Naive thymus-derived CD4-positive, alpha-beta T cell (primary cell): ENCODE measurements around the gene PRAMEF1. TPM values are rescaled to one million over a fixed set of nuclear protein-coding genes. Genes with fewer than 3 reads are reported as not detected.
"Not testable (repeated sequence)": the region's sequence is repeated elsewhere in the genome, so short reads cannot be mapped to it uniquely, and the experiment has no call there.

Source experiments
- ATAC-seq: fragments of 150-1000 bp; cut with Tn5 transposase; 2 replicates; pipeline ENCODE4 v1.10.0; 2021; ENCODE audit warnings: mild to moderate bottlenecking, moderate library complexity
- CTCF ChIA-PET: fragments of 350-600 bp; sonication (Branson Sonifier 250); formaldehyde crosslinking; loops from one replicate; lab custom pipeline; 2021; ENCODE audit warnings: antibody characterized with exemption; lab: Charles Lee
- POLR2A ChIA-PET: fragments of 350-600 bp; sonication (Branson Sonifier 250); formaldehyde crosslinking; loops from one replicate; lab custom pipeline; 2021; ENCODE audit warnings: antibody characterized with exemption, inconsistent platforms; lab: Charles Lee
- DNase-seq, 9 donors: peaks; one replicate each; pipeline versions ENCODE4 v3.0.0 to v3.0.0-alpha.2; 2020 to 2022; ENCODE audit warnings: mixed read lengths in 1 of 9
- H3K27ac ChIP-seq: one replicate; pipeline ENCODE4 v1.7.0; 2013; ENCODE audit warnings: mild to moderate bottlenecking, low read depth, low read length, moderate library complexity
- H3K27me3 ChIP-seq, 2 donors: one replicate each; pipeline ENCODE4 v1.7.0; 2013; ENCODE audit warnings: low read length in 2 of 2, mild to moderate bottlenecking in 2 of 2, moderate library complexity in 2 of 2; ENCODE audit not compliant: control insufficient read depth in 2 of 2, insufficient read depth in 2 of 2
- H3K36me3 ChIP-seq, 3 experiments: 1 replicate in 2 of 3; 2 replicates in 1 of 3; pipeline ENCODE4 v1.7.0; 2013; ENCODE audit warnings: low read length in 3 of 3, mild to moderate bottlenecking in 3 of 3, moderate library complexity in 1 of 3; ENCODE audit not compliant: insufficient read depth in 3 of 3, control insufficient read depth in 2 of 3
- H3K4me1 ChIP-seq, 2 donors: one replicate each; pipeline ENCODE4 v1.7.0; 2013; ENCODE audit warnings: low read length in 2 of 2, mild to moderate bottlenecking in 2 of 2, moderate library complexity in 1 of 2; ENCODE audit not compliant: control insufficient read depth in 2 of 2, insufficient read depth in 2 of 2
- H3K4me3 ChIP-seq: 2 replicates; pipeline ENCODE4 v1.7.0; 2013; ENCODE audit warnings: mild to moderate bottlenecking, low read length
- H3K9me3 ChIP-seq, 3 experiments: 1 replicate in 2 of 3; 2 replicates in 1 of 3; pipeline ENCODE4 v1.7.0; 2013; ENCODE audit warnings: low read length in 3 of 3; ENCODE audit not compliant: control insufficient read depth in 2 of 3
- H3K27ac Mint-ChIP-seq, 9 donors: one replicate each; pipeline ENCODE4 v1.8.0; 2020 to 2022; ENCODE audit warnings: mixed read lengths in 9 of 9, mild to moderate bottlenecking in 8 of 9, moderate library complexity in 5 of 9, inconsistent platforms in 2 of 9
- H3K27me3 Mint-ChIP-seq, 5 donors: one replicate each; pipeline ENCODE4 v1.8.0; 2021 to 2022; ENCODE audit warnings: mixed read lengths in 5 of 5, mild to moderate bottlenecking in 1 of 5
- H3K36me3 Mint-ChIP-seq, 5 donors: one replicate each; pipeline ENCODE4 v1.8.0; 2020 to 2022; ENCODE audit warnings: mixed read lengths in 5 of 5, mild to moderate bottlenecking in 3 of 5, inconsistent platforms in 1 of 5
- H3K4me1 Mint-ChIP-seq, 7 donors: one replicate each; pipeline ENCODE4 v1.8.0; 2020 to 2022; ENCODE audit warnings: mixed read lengths in 7 of 7, mild to moderate bottlenecking in 3 of 7, inconsistent platforms in 1 of 7
- H3K4me3 Mint-ChIP-seq, 10 donors: one replicate each; pipeline ENCODE4 v1.8.0; 2020 to 2022; ENCODE audit warnings: mild to moderate bottlenecking in 10 of 10, mixed read lengths in 10 of 10, moderate library complexity in 6 of 10, inconsistent platforms in 2 of 10
- H3K9me3 Mint-ChIP-seq, 11 donors: one replicate each; pipeline ENCODE4 v1.8.0; 2020 to 2022; ENCODE audit warnings: mixed read lengths in 11 of 11, mild to moderate bottlenecking in 4 of 11, inconsistent platforms in 1 of 11, moderate library complexity in 1 of 11
- intact Hi-C, 2 donors: fragments of 100-400 bp; cut with micrococcal nuclease; formaldehyde crosslinking; loops; one replicate each; pipeline ENCODE4 v1.15.1; 2023
- polyA plus RNA-seq, 2 donors: library from polyadenylated mRNA; unstranded; fragments of 300-500 nt; fragmentation: Illumina TruSeq; gene quantifications; one replicate each; pipeline ENCODE4 v1.2.3, GENCODE V29; 2021
- total RNA-seq, 6 experiments: library from RNA in 5 of 6; stranded (reverse) in 5 of 6; gene quantifications; 1 replicate in 5 of 6; 2 replicates in 1 of 6; pipeline ENCODE4 v1.2.3 and lab custom pipeline; 2021 to 2026

PRAMEF1 gene
- total and polyA plus RNA-seq, 7 experiments from 2014 or later, result not detected

DNA sequence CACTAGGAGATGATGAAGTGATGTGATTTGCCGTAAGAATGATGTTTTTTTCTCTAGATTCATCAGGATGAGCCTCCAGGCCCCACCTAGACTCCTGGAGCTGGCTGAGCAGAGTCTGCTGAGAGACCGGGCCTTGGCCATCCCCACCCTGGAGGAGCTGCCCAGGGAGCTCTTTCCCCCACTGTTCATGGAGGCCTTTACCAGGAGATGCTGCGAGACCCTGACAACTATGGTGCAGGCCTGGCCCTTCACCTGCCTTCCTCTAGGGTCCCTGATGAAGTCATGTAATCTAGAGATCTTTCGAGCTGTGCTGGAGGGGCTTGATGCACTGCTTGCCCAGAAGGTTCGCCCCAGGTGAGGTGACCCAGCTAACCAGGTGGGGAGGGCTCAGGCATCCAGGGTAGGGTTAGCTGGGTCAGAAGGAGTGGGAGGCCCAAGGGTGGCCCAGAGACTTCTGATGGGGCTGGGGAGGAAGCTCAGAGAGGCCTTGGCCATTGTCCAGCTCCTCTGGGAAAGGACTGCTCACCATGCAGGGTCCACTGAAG, 16.3 kb upstream of the PRAMEF1 start:
- ChIA-PET POLR2A (no interaction called here), CTCF (no interaction called here)
- Histone ChIP-seq H3K4me3 (no peak overlapping the region), H3K4me1 (no peaks in the 10 kb centered on the region), H3K9me3 (no peaks in the 10 kb centered on the region), H3K27me3 (no peaks in the 10 kb centered on the region), H3K36me3 (no peaks in the 10 kb centered on the region), H3K27ac (no peak overlapping the region)
- Mint-ChIP-seq H3K27me3 (peaks cover 2 to 43% (median 35%) of the 10 kb centered on the region in 5 donors), H3K36me3 (no peaks in the 10 kb centered on the region), H3K4me1 (no peaks in the 10 kb centered on the region), H3K27ac (no peak overlapping the region), H3K9me3 (peaks cover 0 to 2% (median 0%) of the 10 kb centered on the region in 11 donors), H3K4me3 (no peak overlapping the region)
- intact Hi-C loops, result no loop called here
- no peak for ATAC-seq
- DNase-seq, result no peak

DNA sequence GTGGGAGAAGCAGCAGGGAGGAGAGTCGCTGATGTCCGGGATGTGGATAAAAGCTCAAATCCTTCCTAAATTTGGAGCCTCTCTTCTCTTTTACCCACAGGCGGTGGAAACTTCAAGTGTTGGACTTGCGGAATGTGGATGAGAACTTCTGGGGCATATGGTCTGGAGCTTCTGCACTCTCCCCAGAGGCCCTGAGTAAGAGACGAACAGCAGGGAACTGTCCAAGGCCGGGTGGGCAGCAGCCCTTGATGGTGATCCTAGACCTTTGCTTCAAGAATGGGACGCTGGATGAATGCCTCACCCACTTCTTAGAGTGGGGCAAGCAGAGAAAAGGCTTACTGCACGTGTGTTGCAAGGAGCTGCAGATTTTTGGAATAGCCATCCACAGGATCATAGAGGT, 15.8 kb upstream of the PRAMEF1 start:
- no peak for ATAC-seq
- no peak overlapping the region for H3K27ac ChIP-seq
- no peaks in the 10 kb centered on the region for H3K9me3 ChIP-seq
- intact Hi-C loops, result no loop called here
- H3K4me1 ChIP-seq, result no peaks in the 10 kb centered on the region
- POLR2A ChIA-PET, result no interaction called here
- no peaks in the 10 kb centered on the region for H3K4me1 Mint-ChIP-seq
- H3K27me3 Mint-ChIP-seq, result peaks cover 2 to 38% (median 30%) of the 10 kb centered on the region in 5 donors
- no peaks in the 10 kb centered on the region for H3K36me3 ChIP-seq
- H3K36me3 Mint-ChIP-seq, result no peaks in the 10 kb centered on the region
- H3K27ac Mint-ChIP-seq, result no peak overlapping the region
- CTCF ChIA-PET, result no interaction called here
- no peak for DNase-seq
- H3K27me3 ChIP-seq, result no peaks in the 10 kb centered on the region
- H3K4me3 ChIP-seq, result no peak overlapping the region
- H3K4me3 Mint-ChIP-seq, result no peak overlapping the region
- peaks cover 0 to 2% (median 0%) of the 10 kb centered on the region in 11 donors for H3K9me3 Mint-ChIP-seq

DNA sequence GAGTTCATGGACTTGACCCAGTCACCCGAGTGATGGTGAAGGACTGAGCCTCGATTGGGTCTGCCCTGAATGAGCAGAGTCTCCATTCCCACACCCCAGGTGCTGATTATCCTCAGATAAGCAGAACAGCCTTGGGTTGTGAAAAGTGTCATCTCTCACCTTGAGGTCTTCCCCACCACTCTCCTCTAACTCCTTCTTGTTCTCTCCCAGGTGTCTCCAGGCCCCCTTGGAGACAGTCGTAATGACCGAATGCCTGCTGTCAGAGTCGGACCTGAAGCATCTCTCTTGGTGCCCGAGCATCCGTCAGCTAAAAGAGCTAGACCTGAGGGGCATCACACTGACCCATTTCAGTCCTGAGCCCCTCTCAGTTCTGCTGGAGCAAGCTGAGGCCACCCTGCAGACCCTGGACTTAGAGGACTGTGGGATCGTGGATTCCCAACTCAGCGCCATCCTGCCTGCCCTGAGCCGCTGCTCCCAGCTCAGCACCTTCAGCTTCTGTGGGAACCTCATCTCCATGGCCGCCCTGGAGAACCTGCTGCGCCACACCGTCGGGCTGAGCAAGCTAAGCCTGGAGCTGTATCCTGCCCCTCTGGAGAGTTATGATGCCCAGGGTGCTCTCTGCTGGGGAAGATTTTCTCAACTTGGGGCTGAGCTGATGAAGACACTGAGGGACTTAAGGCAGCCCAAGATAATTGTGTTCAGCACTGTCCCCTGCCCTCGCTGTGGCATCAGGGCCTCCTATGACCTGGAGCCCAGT, 14.2 kb upstream of the PRAMEF1 start:
- Histone ChIP-seq H3K36me3 (no peaks in the 10 kb centered on the region), H3K4me3 (no peak overlapping the region), H3K9me3 (no peaks in the 10 kb centered on the region), H3K27ac (no peak overlapping the region), H3K27me3 (no peaks in the 10 kb centered on the region), H3K4me1 (no peaks in the 10 kb centered on the region)
- H3K4me1 Mint-ChIP-seq, result no peaks in the 10 kb centered on the region
- peaks cover 2 to 29% (median 25%) of the 10 kb centered on the region in 5 donors for H3K27me3 Mint-ChIP-seq
- no peaks in the 10 kb centered on the region for H3K36me3 Mint-ChIP-seq
- ChIA-PET POLR2A (no interaction called here), CTCF (no interaction called here)
- intact Hi-C loops, result no loop called here
- DNase-seq (no peak), ATAC-seq (no peak)
- peaks cover 0 to 4% (median 0%) of the 10 kb centered on the region in 11 donors for H3K9me3 Mint-ChIP-seq
- H3K27ac Mint-ChIP-seq, result no peak overlapping the region
- H3K4me3 Mint-ChIP-seq, result no peak overlapping the region

DNA sequence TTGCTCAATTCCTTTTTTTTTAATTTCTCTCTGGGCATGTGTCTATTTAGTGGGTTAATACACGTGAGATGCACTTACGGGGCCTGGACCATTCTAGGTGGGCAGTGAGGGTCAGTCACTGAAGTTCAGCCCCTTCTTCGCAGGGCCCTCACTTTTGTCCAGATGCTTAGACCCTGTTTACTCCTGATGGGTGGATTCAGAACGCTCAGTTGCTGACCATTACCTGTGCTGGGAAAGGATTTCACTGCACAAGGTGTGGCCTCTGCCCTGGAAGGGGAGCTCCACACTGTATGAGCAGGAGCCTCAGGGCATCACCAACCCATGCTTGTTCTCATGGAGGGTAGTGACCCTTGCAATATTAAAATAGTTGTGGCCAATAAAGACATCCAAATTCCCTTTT, 13.1 kb upstream of the PRAMEF1 start:
- Mint-ChIP-seq H3K36me3 (no peaks in the 10 kb centered on the region), H3K4me1 (no peaks in the 10 kb centered on the region), H3K4me3 (no peak overlapping the region), H3K27ac (no peak overlapping the region), H3K9me3 (peaks cover 0 to 9% (median 0%) of the 10 kb centered on the region in 11 donors), H3K27me3 (peaks cover 2 to 26% (median 21%) of the 10 kb centered on the region in 5 donors)
- Histone ChIP-seq H3K4me3 (no peak overlapping the region), H3K4me1 (no peaks in the 10 kb centered on the region), H3K27ac (no peak overlapping the region), H3K27me3 (no peaks in the 10 kb centered on the region), H3K9me3 (no peaks in the 10 kb centered on the region), H3K36me3 (no peaks in the 10 kb centered on the region)
- no peak for ATAC-seq
- ChIA-PET POLR2A (no interaction called here), CTCF (no interaction called here)
- DNase-seq, result no peak
- intact Hi-C loops, result no loop called here

DNA sequence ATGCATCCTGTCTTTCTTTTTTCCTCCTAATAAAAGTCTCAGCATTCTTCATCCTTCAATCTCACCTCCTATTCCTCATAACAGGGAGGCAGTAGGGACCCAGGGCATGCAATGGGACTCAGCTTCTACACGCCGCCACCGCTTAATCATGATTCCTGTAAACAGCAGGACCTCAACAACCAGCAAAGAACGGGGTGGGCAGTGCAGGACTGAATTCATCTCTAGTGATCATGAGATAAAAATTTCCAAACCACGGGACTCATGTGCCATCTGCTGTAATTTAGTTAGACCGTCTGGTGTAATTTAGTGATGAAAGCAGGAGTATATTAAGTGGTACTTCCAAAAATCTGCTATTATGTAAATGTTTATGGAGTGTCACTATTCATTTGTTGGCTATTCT, 12.3 kb upstream of the PRAMEF1 start:
- Mint-ChIP-seq H3K4me1 (no peaks in the 10 kb centered on the region), H3K4me3 (no peak overlapping the region), H3K36me3 (peaks cover 0 to 4% (median 0%) of the 10 kb centered on the region in 5 donors), H3K27ac (no peak overlapping the region), H3K9me3 (peaks cover 0 to 17% (median 5%) of the 10 kb centered on the region in 11 donors), H3K27me3 (peaks cover 2 to 24% (median 20%) of the 10 kb centered on the region in 5 donors)
- peaks cover 0 to 4% (median 0%) of the 10 kb centered on the region in 3 experiments for H3K9me3 ChIP-seq
- H3K27ac ChIP-seq, result no peak overlapping the region
- intact Hi-C loops, result no loop called here
- ChIA-PET POLR2A (no interaction called here), CTCF (no interaction called here)
- no peaks in the 10 kb centered on the region for H3K27me3 ChIP-seq
- no peaks in the 10 kb centered on the region for H3K36me3 ChIP-seq
- ATAC-seq (no peak), DNase-seq (no peak)
- H3K4me1 ChIP-seq, result no peaks in the 10 kb centered on the region
- no peak overlapping the region for H3K4me3 ChIP-seq

DNA sequence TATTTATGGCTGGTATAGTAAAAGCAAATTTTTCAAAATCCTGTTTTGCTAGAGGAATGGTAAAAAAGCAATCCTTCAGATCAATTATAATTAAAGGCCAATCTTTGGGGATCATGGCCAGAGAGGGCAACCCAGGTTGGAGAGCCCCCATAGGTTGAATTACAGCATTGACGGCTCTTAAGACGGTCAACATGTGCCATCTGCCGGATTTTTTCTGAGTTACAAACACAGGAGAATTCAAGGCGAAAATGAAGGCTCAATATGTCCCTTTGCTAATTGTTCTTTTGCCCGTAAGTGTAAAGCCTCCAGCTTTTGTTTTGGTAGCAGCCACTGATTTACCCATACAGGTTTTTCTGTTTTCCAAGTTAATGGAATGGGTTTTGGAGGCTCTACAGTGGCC, 9.7 kb upstream of the PRAMEF1 start:
- peaks cover 0 to 15% (median 0%) of the 10 kb centered on the region in 3 experiments for H3K9me3 ChIP-seq
- CTCF ChIA-PET, intact Hi-C loops, DNase-seq, ATAC-seq, H3K36me3 ChIP-seq, H3K4me1 Mint-ChIP-seq, H3K27ac ChIP-seq, H3K4me3 ChIP-seq, H3K27me3 ChIP-seq, H3K4me1 ChIP-seq, H3K4me3 Mint-ChIP-seq, H3K27ac Mint-ChIP-seq, POLR2A ChIA-PET: not testable (repeated sequence)
- Mint-ChIP-seq H3K9me3 (peaks cover 0 to 42% (median 16%) of the 10 kb centered on the region in 11 donors), H3K36me3 (peaks cover 0 to 10% (median 0%) of the 10 kb centered on the region in 5 donors), H3K27me3 (peaks cover 2 to 20% (median 17%) of the 10 kb centered on the region in 5 donors)
